ENCODE results near the gene WWOX. TPM values are rescaled to one million over a fixed set of nuclear protein-coding genes. Genes with fewer than 3 reads are reported as not detected.

The WWOX gene
- total RNA-seq, 1 donor = 8.2 TPM

DNA sequence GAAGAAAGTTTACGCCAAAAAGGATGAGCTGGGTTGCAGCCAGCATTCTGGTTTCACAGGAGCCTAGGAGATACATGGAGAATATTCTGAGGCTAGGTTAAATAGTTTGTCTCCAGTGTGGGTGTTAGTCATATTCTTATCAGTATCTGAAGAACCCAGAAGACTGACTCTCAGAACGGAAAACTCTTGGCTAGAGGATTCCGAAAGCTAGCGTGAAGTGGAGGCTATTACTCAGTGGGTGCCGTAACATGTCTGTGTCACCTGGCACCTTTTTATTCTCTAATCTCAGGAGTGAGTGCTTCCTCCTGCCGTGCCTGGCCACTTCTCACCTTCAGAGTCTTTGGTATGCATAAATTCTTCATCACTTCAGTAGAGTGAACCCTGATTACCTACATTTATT, 199.5 kb downstream of the WWOX start:
- peak; percentile 78 for DNase-seq (ENCODE audit: low read depth)
- TF ChIP-seq, protein P1, sequence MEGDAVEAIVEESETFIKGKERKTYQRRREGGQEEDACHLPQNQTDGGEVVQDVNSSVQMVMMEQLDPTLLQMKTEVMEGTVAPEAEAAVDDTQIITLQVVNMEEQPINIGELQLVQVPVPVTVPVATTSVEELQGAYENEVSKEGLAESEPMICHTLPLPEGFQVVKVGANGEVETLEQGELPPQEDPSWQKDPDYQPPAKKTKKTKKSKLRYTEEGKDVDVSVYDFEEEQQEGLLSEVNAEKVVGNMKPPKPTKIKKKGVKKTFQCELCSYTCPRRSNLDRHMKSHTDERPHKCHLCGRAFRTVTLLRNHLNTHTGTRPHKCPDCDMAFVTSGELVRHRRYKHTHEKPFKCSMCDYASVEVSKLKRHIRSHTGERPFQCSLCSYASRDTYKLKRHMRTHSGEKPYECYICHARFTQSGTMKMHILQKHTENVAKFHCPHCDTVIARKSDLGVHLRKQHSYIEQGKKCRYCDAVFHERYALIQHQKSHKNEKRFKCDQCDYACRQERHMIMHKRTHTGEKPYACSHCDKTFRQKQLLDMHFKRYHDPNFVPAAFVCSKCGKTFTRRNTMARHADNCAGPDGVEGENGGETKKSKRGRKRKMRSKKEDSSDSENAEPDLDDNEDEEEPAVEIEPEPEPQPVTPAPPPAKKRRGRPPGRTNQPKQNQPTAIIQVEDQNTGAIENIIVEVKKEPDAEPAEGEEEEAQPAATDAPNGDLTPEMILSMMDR (IDR thresholded peaks at IDR 0.05; ENCODE audit: insufficient read depth, low read depth, low read length) = no peak
- H3K4me3 ChIP-seq (ENCODE audit: low read depth, low read length) = no peak overlapping the region

DNA sequence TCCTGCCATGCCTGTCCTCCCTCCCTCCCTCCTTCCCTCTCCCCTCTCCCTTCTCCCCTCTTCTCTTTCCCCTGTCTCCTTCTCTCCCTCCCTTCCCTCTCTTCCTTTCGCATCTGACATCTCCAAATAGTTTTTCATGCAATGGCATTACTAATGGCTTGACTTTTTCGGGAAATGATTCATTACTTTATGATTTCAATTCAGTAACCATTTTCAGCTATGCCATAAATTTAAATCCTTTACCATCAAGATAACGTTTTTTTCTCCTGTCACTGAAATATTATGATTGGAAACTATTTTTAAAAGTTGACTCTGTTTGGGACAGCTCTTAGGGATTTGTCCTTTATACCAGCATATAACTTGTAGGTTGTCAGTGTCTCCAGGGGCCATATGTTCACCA, 201.0 kb downstream of the WWOX start:
- DNase-seq (ENCODE audit: low read depth) = no peak
- TF ChIP-seq, protein P1 (IDR thresholded peaks at IDR 0.05; ENCODE audit: insufficient read depth, low read depth, low read length) = no peak
- H3K4me3 ChIP-seq (ENCODE audit: low read depth, low read length) = no peak overlapping the region

DNA sequence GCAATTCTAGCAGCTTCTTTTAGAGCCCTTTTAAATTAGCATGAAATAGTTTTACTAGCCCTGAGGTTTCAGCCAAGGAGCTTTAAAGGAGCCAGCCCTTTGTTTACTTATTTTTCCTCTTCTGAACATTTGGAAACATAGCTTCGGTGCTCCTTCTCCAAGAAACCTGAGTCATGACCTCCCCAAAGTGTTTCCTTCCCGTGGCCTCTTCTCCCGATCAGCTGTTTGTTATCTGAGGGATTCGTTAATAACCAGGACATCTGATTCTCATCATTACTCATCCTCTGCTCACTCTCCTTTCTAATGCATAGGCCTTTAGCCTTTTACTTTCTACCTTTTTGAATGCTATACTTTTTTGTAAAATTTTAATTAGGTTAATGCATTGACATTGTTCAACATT, 204.5 kb downstream of the WWOX start:
- no peak overlapping the region for H3K4me3 ChIP-seq (ENCODE audit: low read depth, low read length)
- peak; percentile 93 for DNase-seq (ENCODE audit: low read depth)
- TF ChIP-seq, protein P1 (IDR thresholded peaks at IDR 0.05; ENCODE audit: insufficient read depth, low read depth, low read length) = no peak

DNA sequence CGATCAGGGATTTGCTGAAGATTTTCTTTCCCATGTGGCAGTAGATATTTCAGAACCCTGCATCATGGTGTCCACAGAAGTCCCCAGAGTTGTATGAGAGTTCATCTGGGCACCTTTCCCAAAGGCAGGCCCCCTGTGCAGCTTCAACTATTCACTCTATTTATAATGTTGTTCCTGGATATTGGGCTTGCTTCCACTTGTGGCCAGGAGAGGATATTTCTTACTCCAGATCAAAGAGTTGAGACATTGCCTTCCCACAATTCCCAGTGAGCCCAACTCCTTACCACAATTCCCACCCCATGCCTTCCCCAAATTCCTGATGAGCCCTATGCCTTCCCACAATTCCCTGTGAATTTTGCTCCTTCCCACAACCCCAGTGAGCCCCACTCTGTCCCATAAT, 206.9 kb downstream of the WWOX start:
- DNase-seq (ENCODE audit: low read depth) = no peak
- TF ChIP-seq, protein P1 (IDR thresholded peaks at IDR 0.05; ENCODE audit: insufficient read depth, low read depth, low read length) = no peak
- H3K4me3 ChIP-seq (ENCODE audit: low read depth, low read length) = no peak overlapping the region

DNA sequence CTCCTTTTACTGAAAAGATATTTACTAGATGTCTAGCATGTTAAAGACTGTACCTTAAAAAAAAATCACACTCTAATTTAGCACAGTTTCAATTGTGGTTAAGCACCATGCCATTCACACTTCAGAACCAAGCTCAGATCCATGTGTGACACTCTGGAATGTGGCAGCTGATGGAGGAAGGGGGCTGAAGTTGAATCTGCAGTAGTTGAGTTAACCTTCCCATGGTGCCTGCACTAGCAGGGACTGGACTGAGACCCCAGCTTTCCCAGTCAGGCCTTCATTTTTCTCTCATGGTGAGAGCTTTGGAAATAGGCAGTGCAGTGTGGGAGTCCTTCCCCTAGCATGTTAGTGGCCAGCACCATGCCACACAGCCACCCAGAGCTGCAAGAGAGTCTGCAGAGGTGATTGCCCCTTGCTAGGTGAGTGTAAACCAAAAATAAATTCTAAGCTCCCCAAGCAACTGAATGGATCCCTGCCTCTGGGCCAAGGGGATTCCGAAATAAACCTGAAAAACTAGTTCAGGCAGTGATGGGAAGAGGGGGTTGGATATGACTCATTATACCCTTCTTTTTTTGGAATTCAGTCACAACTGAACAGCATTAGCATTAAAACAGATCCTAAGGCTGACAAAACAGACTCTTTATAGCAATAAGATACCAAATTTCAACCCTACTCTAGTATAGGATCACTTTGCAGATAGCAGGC, 208.5 kb downstream of the WWOX start:
- no peak overlapping the region for H3K4me3 ChIP-seq (ENCODE audit: low read depth, low read length)
- TF ChIP-seq, protein P1 (IDR thresholded peaks at IDR 0.05; ENCODE audit: insufficient read depth, low read depth, low read length) = no peak
- DNase-seq (ENCODE audit: low read depth) = no peak

DNA sequence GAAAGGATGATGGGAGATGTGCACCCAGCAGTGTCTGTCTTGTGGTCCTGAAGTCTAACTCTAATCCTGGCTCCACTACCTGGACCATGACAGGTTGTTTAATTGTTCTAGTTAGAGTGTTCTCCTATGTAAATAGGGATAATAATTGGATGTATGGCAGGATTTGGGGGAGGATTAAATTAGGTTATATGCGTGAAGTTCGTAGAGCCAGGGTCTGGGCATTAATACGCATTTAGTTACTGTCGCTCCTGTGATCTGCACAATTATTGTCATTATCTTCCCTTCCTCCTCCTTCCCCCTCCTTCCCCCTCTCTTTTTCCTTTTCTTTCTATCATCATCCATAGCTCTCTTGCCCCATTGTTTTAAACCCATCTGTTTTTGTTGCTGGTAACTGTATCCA, 210.3 kb downstream of the WWOX start:
- no peak for DNase-seq (ENCODE audit: low read depth)
- TF ChIP-seq, protein P1 (IDR thresholded peaks at IDR 0.05; ENCODE audit: insufficient read depth, low read depth, low read length) = no peak
- H3K4me3 ChIP-seq (ENCODE audit: low read depth, low read length) = peak overlapping the region; percentile 50

DNA sequence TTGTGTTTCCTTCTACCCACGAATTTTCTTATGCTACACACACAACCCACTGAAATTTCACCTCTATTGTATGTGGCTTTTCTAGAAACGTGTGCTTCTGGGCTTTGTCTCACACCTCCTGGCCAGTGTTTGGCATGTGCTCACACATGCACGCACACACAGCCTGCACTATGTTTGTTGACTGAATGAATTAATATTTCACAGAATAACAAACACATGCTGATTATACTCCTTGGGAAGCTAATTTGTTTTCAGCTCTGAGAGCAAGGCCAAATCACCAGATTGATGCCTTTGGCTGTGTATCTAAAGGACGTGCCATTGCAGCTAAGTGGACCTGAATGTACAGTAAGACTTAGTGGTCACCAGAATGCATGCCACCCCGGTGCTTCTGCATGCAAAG, 210.7 kb downstream of the WWOX start:
- TF ChIP-seq, protein P1 (IDR thresholded peaks at IDR 0.05; ENCODE audit: insufficient read depth, low read depth, low read length) = no peak
- no peak for DNase-seq (ENCODE audit: low read depth)
- H3K4me3 ChIP-seq (ENCODE audit: low read depth, low read length) = peak overlapping the region; percentile 50
